Measurements from ENCODE around the gene PERCC1. TPM values are rescaled to one million over a fixed set of nuclear protein-coding genes. Genes with fewer than 3 reads are reported as not detected.

Gene PERCC1
- total RNA-seq, 1 experiment from 2014 or later = not detected

GRCh38 chr16:1432388-1433262 is 1.7 kb downstream of the PERCC1 start:
- H3K9me3 ChIP-seq (ENCODE audit: low read depth, low read length, poor library complexity, severe bottlenecking) = no peaks in the 10 kb centered on the region
- POLR2A ChIA-PET (ENCODE audit: low non-redundant PET) = no interaction called here
- no peak overlapping the region for H3K27ac ChIP-seq (ENCODE audit: low read depth, low read length, poor library complexity, severe bottlenecking)
- peaks cover 10% of the 10 kb centered on the region for H3K27me3 ChIP-seq (replicated peaks; ENCODE audit: insufficient read depth, low read depth, low read length, poor library complexity)
- CTCF ChIA-PET = no interaction called here
- BruUV-seq (replicated peaks) = no TSS peak
- intact Hi-C loops (cut with micrococcal nuclease; ENCODE audit: unreplicated experiment) = no loop called here
- H3K4me3 ChIP-seq (ENCODE audit: low read depth, low read length, poor library complexity, severe bottlenecking) = no peak overlapping the region
- peaks cover 10% of the 10 kb centered on the region for H3K4me1 ChIP-seq (ENCODE audit: insufficient read depth, low read length, poor library complexity, severe bottlenecking)
- no peaks in the 10 kb centered on the region for H3K36me3 ChIP-seq (ENCODE audit: insufficient read depth, low read length, poor library complexity, severe bottlenecking)
- no peak for TF ChIP-seq CTCF (conservative IDR thresholded peaks at IDR 0.05; ENCODE audit: low read depth, low read length)
- no peak for TF ChIP-seq EZH2 (IDR thresholded peaks at IDR 0.05; ENCODE audit: borderline replicate concordance, low read depth, low read length, poor library complexity, severe bottlenecking)
- no peak for DNase-seq (ENCODE audit: low spot score)

GRCh38 chr16:1433263-1433560 is 2.3 kb downstream of the PERCC1 start:
- Histone ChIP-seq H3K36me3 (ENCODE audit: insufficient read depth, low read length, poor library complexity, severe bottlenecking) (no peaks in the 10 kb centered on the region), H3K4me1 (ENCODE audit: insufficient read depth, low read length, poor library complexity, severe bottlenecking) (peaks cover 10% of the 10 kb centered on the region), H3K9me3 (ENCODE audit: low read depth, low read length, poor library complexity, severe bottlenecking) (no peaks in the 10 kb centered on the region), H3K4me3 (ENCODE audit: low read depth, low read length, poor library complexity, severe bottlenecking) (no peak overlapping the region), H3K27me3 (replicated peaks; ENCODE audit: insufficient read depth, low read depth, low read length, poor library complexity) (peaks cover 10% of the 10 kb centered on the region), H3K27ac (ENCODE audit: low read depth, low read length, poor library complexity, severe bottlenecking) (no peak overlapping the region)
- intact Hi-C loops (cut with micrococcal nuclease; ENCODE audit: unreplicated experiment) = no loop called here
- POLR2A ChIA-PET (ENCODE audit: low non-redundant PET) = no interaction called here
- DNase-seq (ENCODE audit: low spot score) = no peak
- CTCF ChIA-PET = no interaction called here
- no TSS peak for BruUV-seq (replicated peaks)
- TF ChIP-seq CTCF (conservative IDR thresholded peaks at IDR 0.05; ENCODE audit: low read depth, low read length) = no peak
- no peak for TF ChIP-seq EZH2 (IDR thresholded peaks at IDR 0.05; ENCODE audit: borderline replicate concordance, low read depth, low read length, poor library complexity, severe bottlenecking)

GRCh38 chr16:1433756-1434155 is 2.9 kb downstream of the PERCC1 start:
- Histone ChIP-seq H3K4me3 (ENCODE audit: low read depth, low read length, poor library complexity, severe bottlenecking) (no peak overlapping the region), H3K4me1 (ENCODE audit: insufficient read depth, low read length, poor library complexity, severe bottlenecking) (peaks cover 10% of the 10 kb centered on the region), H3K9me3 (ENCODE audit: low read depth, low read length, poor library complexity, severe bottlenecking) (no peaks in the 10 kb centered on the region), H3K27ac (ENCODE audit: low read depth, low read length, poor library complexity, severe bottlenecking) (no peak overlapping the region), H3K27me3 (replicated peaks; ENCODE audit: insufficient read depth, low read depth, low read length, poor library complexity) (peaks cover 10% of the 10 kb centered on the region), H3K36me3 (ENCODE audit: insufficient read depth, low read length, poor library complexity, severe bottlenecking) (no peaks in the 10 kb centered on the region)
- intact Hi-C loops (cut with micrococcal nuclease; ENCODE audit: unreplicated experiment) = no loop called here
- BruUV-seq (replicated peaks) = no TSS peak
- DNase-seq (ENCODE audit: low spot score) = no peak
- ChIA-PET CTCF (no interaction called here), POLR2A (ENCODE audit: low non-redundant PET) (no interaction called here)
- TF ChIP-seq EZH2 (IDR thresholded peaks at IDR 0.05; ENCODE audit: borderline replicate concordance, low read depth, low read length, poor library complexity, severe bottlenecking) = no peak
- no peak for TF ChIP-seq CTCF (conservative IDR thresholded peaks at IDR 0.05; ENCODE audit: low read depth, low read length)

Data from A673 (cell line).